CD4-positive, alpha-beta T cell (primary cell): Measurements from ENCODE around the gene GINS1. TPM values are rescaled to one million over a fixed set of nuclear protein-coding genes. Genes with fewer than 3 reads are reported as not detected.

Experiments
- ATAC-seq: fragments of 200-7000 bp; cut with Tn5 transposase; one replicate; pipeline ENCODE4 v1.10.0; 2022; ENCODE audit warnings: mild to moderate bottlenecking; ENCODE audit not compliant: poor library complexity
- CTCF ChIA-PET: fragments of 350-600 bp; sonication (Branson Sonifier 250); formaldehyde crosslinking; loops from one replicate; lab custom pipeline; 2021; ENCODE audit warnings: antibody characterized with exemption, inconsistent platforms; lab: Charles Lee
- POLR2A ChIA-PET: fragments of 350-600 bp; sonication (Branson Sonifier 250); formaldehyde crosslinking; loops from one replicate; lab custom pipeline; 2021; ENCODE audit warnings: antibody characterized with exemption, inconsistent platforms; lab: Charles Lee
- DNase-seq, 14 experiments: peaks; one replicate each; pipeline ENCODE4 v3.0.0-alpha.2; 2013 to 2020; ENCODE audit warnings: mixed read lengths in 2 of 14
- H3K27ac ChIP-seq, 2 donors: one replicate each; pipeline versions ENCODE4 v1.5.1 to v1.7.0; 2013; ENCODE audit warnings: low read length in 2 of 2, low read depth in 1 of 2, mild to moderate bottlenecking in 1 of 2
- H3K27me3 ChIP-seq, 2 experiments: 1 replicate in 1 of 2; 2 replicates in 1 of 2; pipeline versions ENCODE4 v1.6.1 to v1.7.0; 2013; ENCODE audit warnings: low read length in 2 of 2, control low read depth in 1 of 2, mild to moderate bottlenecking in 1 of 2, moderate library complexity in 1 of 2; ENCODE audit not compliant: insufficient read depth in 2 of 2, control insufficient read depth in 1 of 2
- H3K36me3 ChIP-seq: one replicate; pipeline ENCODE4 v1.6.1; 2013; ENCODE audit warnings: low read length, control low read depth; ENCODE audit not compliant: insufficient read depth
- H3K4me1 ChIP-seq: one replicate; pipeline ENCODE4 v1.6.1; 2013; ENCODE audit warnings: low read length, control low read depth; ENCODE audit not compliant: insufficient read depth
- H3K4me3 ChIP-seq: one replicate; pipeline ENCODE4 v1.5.1; 2013; ENCODE audit warnings: mild to moderate bottlenecking, low read length, moderate library complexity
- H3K9me3 ChIP-seq, 2 experiments: 1 replicate in 1 of 2; 2 replicates in 1 of 2; pipeline versions ENCODE4 v1.6.1 to v1.7.0; 2013; ENCODE audit warnings: low read length in 2 of 2, mild to moderate bottlenecking in 2 of 2, control low read depth in 1 of 2, moderate library complexity in 1 of 2; ENCODE audit not compliant: control insufficient read depth in 1 of 2, insufficient read depth in 1 of 2
- H3K27ac Mint-ChIP-seq: one replicate; pipeline ENCODE4 v1.8.0; 2020; ENCODE audit warnings: mixed read lengths
- H3K27me3 Mint-ChIP-seq: one replicate; pipeline ENCODE4 v1.8.0; 2021; ENCODE audit warnings: mixed read lengths
- H3K36me3 Mint-ChIP-seq: one replicate; pipeline ENCODE4 v1.8.0; 2021; ENCODE audit warnings: low read depth, mixed read lengths
- H3K4me1 Mint-ChIP-seq: one replicate; pipeline ENCODE4 v1.8.0; 2021; ENCODE audit warnings: low read depth, mixed read lengths
- H3K4me3 Mint-ChIP-seq: one replicate; pipeline ENCODE4 v1.8.0; 2020; ENCODE audit warnings: mild to moderate bottlenecking, mixed read lengths
- H3K9me3 Mint-ChIP-seq: one replicate; pipeline ENCODE4 v1.8.0; 2020; ENCODE audit warnings: mixed read lengths
- intact Hi-C, 2 experiments: fragments of 100-400 bp; cut with DNase I in 1 of 2; cut with micrococcal nuclease in 1 of 2; formaldehyde crosslinking; loops; one replicate each; pipeline versions ENCODE4 v1.15.1 to v1.9.0; 2023 to 2025; cut with DNase I, micrococcal nuclease
- total RNA-seq, 174 experiments: library from RNA in 2 of 174; stranded (reverse) in 2 of 174; gene quantifications; one replicate each; pipeline ENCODE4 v1.2.3 and lab custom pipeline; 2021 to 2026
- TF ChIP-seq, protein P1 (sequence below): fragments of 200-600 bp; IDR thresholded peaks from one replicate; pipeline ENCODE4 v1.8.0; 2022; ENCODE audit warnings: antibody characterized with exemption, mild to moderate bottlenecking

The GINS1 gene
- total RNA-seq, 2 experiments from 2014 or later, result 0.08 to 0.17 TPM

GRCh38 chr20:25465243-25466135, 58.0 kb downstream of the GINS1 start:
- Histone ChIP-seq H3K4me3 (no peak overlapping the region), H3K27ac (no peak overlapping the region), H3K9me3 (no peaks in the 10 kb centered on the region), H3K36me3 (no peaks in the 10 kb centered on the region), H3K27me3 (no peaks in the 10 kb centered on the region), H3K4me1 (peaks cover 6% of the 10 kb centered on the region)
- Mint-ChIP-seq H3K27ac (no peak overlapping the region), H3K4me1 (peaks cover 7% of the 10 kb centered on the region), H3K36me3 (no peaks in the 10 kb centered on the region), H3K9me3 (no peaks in the 10 kb centered on the region), H3K27me3 (no peaks in the 10 kb centered on the region), H3K4me3 (no peak overlapping the region)
- TF ChIP-seq, protein P1, sequence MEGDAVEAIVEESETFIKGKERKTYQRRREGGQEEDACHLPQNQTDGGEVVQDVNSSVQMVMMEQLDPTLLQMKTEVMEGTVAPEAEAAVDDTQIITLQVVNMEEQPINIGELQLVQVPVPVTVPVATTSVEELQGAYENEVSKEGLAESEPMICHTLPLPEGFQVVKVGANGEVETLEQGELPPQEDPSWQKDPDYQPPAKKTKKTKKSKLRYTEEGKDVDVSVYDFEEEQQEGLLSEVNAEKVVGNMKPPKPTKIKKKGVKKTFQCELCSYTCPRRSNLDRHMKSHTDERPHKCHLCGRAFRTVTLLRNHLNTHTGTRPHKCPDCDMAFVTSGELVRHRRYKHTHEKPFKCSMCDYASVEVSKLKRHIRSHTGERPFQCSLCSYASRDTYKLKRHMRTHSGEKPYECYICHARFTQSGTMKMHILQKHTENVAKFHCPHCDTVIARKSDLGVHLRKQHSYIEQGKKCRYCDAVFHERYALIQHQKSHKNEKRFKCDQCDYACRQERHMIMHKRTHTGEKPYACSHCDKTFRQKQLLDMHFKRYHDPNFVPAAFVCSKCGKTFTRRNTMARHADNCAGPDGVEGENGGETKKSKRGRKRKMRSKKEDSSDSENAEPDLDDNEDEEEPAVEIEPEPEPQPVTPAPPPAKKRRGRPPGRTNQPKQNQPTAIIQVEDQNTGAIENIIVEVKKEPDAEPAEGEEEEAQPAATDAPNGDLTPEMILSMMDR, result no peak
- ATAC-seq, result no peak
- ChIA-PET CTCF (no interaction called here), POLR2A (no interaction called here)
- intact Hi-C loops, result no loop called here
- DNase-seq, result no peak

- H3K4me3 ChIP-seq, result no peak overlapping the region
- H3K27ac Mint-ChIP-seq, result no peak overlapping the region
- no peaks in the 10 kb centered on the region for H3K9me3 ChIP-seq
- intact Hi-C loops, result no loop called here
- TF ChIP-seq, protein P1, result no peak
- H3K9me3 Mint-ChIP-seq, result no peaks in the 10 kb centered on the region
- CTCF ChIA-PET, result no interaction called here
- ATAC-seq (no peak), DNase-seq (no peak)
- no peaks in the 10 kb centered on the region for H3K27me3 Mint-ChIP-seq
- H3K36me3 Mint-ChIP-seq, result no peaks in the 10 kb centered on the region
- POLR2A ChIA-PET, result no interaction called here
- H3K27ac ChIP-seq, result no peak overlapping the region
- no peaks in the 10 kb centered on the region for H3K36me3 ChIP-seq
- peaks cover 6% of the 10 kb centered on the region for H3K4me1 ChIP-seq
- peaks cover 7% of the 10 kb centered on the region for H3K4me1 Mint-ChIP-seq
- no peaks in the 10 kb centered on the region for H3K27me3 ChIP-seq
- H3K4me3 Mint-ChIP-seq, result no peak overlapping the region
These were observed 59.4 kb downstream of the GINS1 start for GRCh38 chr20:25466846-25467245.

GRCh38 chr20:25467441-25467840, 60.0 kb downstream of the GINS1 start:
- Mint-ChIP-seq H3K4me1 (peaks cover 7% of the 10 kb centered on the region), H3K4me3 (no peak overlapping the region), H3K36me3 (no peaks in the 10 kb centered on the region), H3K9me3 (no peaks in the 10 kb centered on the region), H3K27me3 (no peaks in the 10 kb centered on the region), H3K27ac (no peak overlapping the region)
- DNase-seq (no peak), ATAC-seq (no peak)
- Histone ChIP-seq H3K9me3 (no peaks in the 10 kb centered on the region), H3K27me3 (no peaks in the 10 kb centered on the region), H3K4me1 (peaks cover 6% of the 10 kb centered on the region), H3K36me3 (no peaks in the 10 kb centered on the region), H3K27ac (no peak overlapping the region), H3K4me3 (no peak overlapping the region)
- intact Hi-C loops, result no loop called here
- TF ChIP-seq, protein P1, result no peak
- POLR2A ChIA-PET, result no interaction called here
- CTCF ChIA-PET, result no interaction called here
